Activated B cell treated with CpG ODN at 0.5 μM for 24 hours (primary cell): ENCODE results near the gene HTR6. TPM values are rescaled to one million over a fixed set of nuclear protein-coding genes. Genes with fewer than 3 reads are reported as not detected.
"Not testable (repeated sequence)": the region's sequence is repeated elsewhere in the genome, so short reads cannot be mapped to it uniquely, and the experiment has no call there.

ENCODE experiments used
- ATAC-seq: fragments of 200-7000 bp; cut with Tn5 transposase; one replicate; pipeline ENCODE4 v1.10.0; 2021; ENCODE audit warnings: low read depth, mild to moderate bottlenecking, moderate library complexity
- CTCF ChIA-PET: fragments of 350-600 bp; sonication (Branson Sonifier 250); formaldehyde crosslinking; loops from one replicate; lab custom pipeline; 2021; ENCODE audit warnings: antibody characterized with exemption; lab: Charles Lee
- POLR2A ChIA-PET: fragments of 350-600 bp; sonication (Branson Sonifier 250); formaldehyde crosslinking; loops from one replicate; lab custom pipeline; 2021; ENCODE audit warnings: antibody characterized with exemption; lab: Charles Lee
- DNase-seq: peaks from one replicate; pipeline ENCODE4 v3.0.0; 2022
- H3K27ac Mint-ChIP-seq: one replicate; pipeline ENCODE4 v1.8.0; 2020; ENCODE audit warnings: mixed read lengths
- H3K27me3 Mint-ChIP-seq: one replicate; pipeline ENCODE4 v1.8.0; 2021; ENCODE audit warnings: mixed read lengths
- H3K36me3 Mint-ChIP-seq: one replicate; pipeline ENCODE4 v1.8.0; 2021; ENCODE audit warnings: low read depth, mixed read lengths
- H3K4me1 Mint-ChIP-seq: one replicate; pipeline ENCODE4 v1.8.0; 2021; ENCODE audit warnings: mixed read lengths
- H3K4me3 Mint-ChIP-seq: one replicate; pipeline ENCODE4 v1.8.0; 2020; ENCODE audit warnings: mild to moderate bottlenecking, mixed read lengths
- H3K9me3 Mint-ChIP-seq: one replicate; pipeline ENCODE4 v1.8.0; 2020; ENCODE audit warnings: mixed read lengths
- CTCF ChIP-seq: fragments of 200-600 bp; IDR thresholded peaks from one replicate; pipeline ENCODE4 v1.8.0; 2022; ENCODE audit warnings: antibody characterized with exemption, mild to moderate bottlenecking
- intact Hi-C: fragments of 100-400 bp; cut with micrococcal nuclease; formaldehyde crosslinking; loops from one replicate; pipeline ENCODE4 v1.15.1; 2024
- total RNA-seq: library from RNA; stranded (reverse); gene quantifications from 2 replicates; pipeline ENCODE4 v1.2.3, GENCODE V29; 2022

The HTR6 gene
- total RNA-seq, 1 donor from 2014 or later: not detected

- Mint-ChIP-seq H3K4me3 (no peak overlapping the region), H3K9me3 (no peaks in the 10 kb centered on the region), H3K36me3 (peaks cover 71% of the 10 kb centered on the region), H3K4me1 (no peaks in the 10 kb centered on the region), H3K27me3 (no peaks in the 10 kb centered on the region), H3K27ac (no peak overlapping the region)
- ATAC-seq (no peak), DNase-seq (no peak)
- ChIA-PET CTCF (no interaction called here), POLR2A (no interaction called here)
- intact Hi-C loops: no loop called here
- TF ChIP-seq CTCF: no peak
These were observed 39.3 kb upstream of the HTR6 start for GRCh38 chr1:19625291-19625937.

GRCh38 chr1:19628879-19629278 is 35.8 kb upstream of the HTR6 start:
- H3K9me3 Mint-ChIP-seq: no peaks in the 10 kb centered on the region
- H3K27ac Mint-ChIP-seq: no peak overlapping the region
- no peak overlapping the region for H3K4me3 Mint-ChIP-seq
- no peaks in the 10 kb centered on the region for H3K27me3 Mint-ChIP-seq
- peaks cover 51% of the 10 kb centered on the region for H3K36me3 Mint-ChIP-seq
- no peaks in the 10 kb centered on the region for H3K4me1 Mint-ChIP-seq
- ChIA-PET CTCF (no interaction called here), POLR2A (no interaction called here)
- intact Hi-C loops: no loop called here
- no peak for ATAC-seq
- TF ChIP-seq CTCF: no peak
- DNase-seq: no peak

GRCh38 chr1:19629357-19629756 is 35.3 kb upstream of the HTR6 start:
- POLR2A ChIA-PET: no interaction called here
- peaks cover 49% of the 10 kb centered on the region for H3K36me3 Mint-ChIP-seq
- intact Hi-C loops: no loop called here
- H3K9me3 Mint-ChIP-seq: no peaks in the 10 kb centered on the region
- CTCF ChIA-PET: no interaction called here
- DNase-seq (no peak), ATAC-seq (no peak)
- H3K27me3 Mint-ChIP-seq: no peaks in the 10 kb centered on the region
- H3K4me3 Mint-ChIP-seq: no peak overlapping the region
- H3K4me1 Mint-ChIP-seq: no peaks in the 10 kb centered on the region
- TF ChIP-seq CTCF: no peak
- no peak overlapping the region for H3K27ac Mint-ChIP-seq

- H3K4me3 Mint-ChIP-seq, POLR2A ChIA-PET, H3K9me3 Mint-ChIP-seq, DNase-seq, H3K27me3 Mint-ChIP-seq, CTCF ChIA-PET, ATAC-seq, H3K4me1 Mint-ChIP-seq, intact Hi-C loops, H3K27ac Mint-ChIP-seq: not testable (repeated sequence)
- H3K36me3 Mint-ChIP-seq: peaks cover 41% of the 10 kb centered on the region
These were observed 34.5 kb upstream of the HTR6 start for GRCh38 chr1:19630192-19630591.

GRCh38 chr1:19630720-19631395 is 33.8 kb upstream of the HTR6 start:
- ATAC-seq (no peak), DNase-seq (no peak)
- intact Hi-C loops: no loop called here
- Mint-ChIP-seq H3K27me3 (no peaks in the 10 kb centered on the region), H3K4me3 (no peak overlapping the region), H3K4me1 (no peaks in the 10 kb centered on the region), H3K27ac (no peak overlapping the region), H3K9me3 (no peaks in the 10 kb centered on the region), H3K36me3 (peaks cover 34% of the 10 kb centered on the region)
- POLR2A ChIA-PET: no interaction called here
- CTCF ChIA-PET: interaction anchor here (1.1 kb wide), 1 partner anchor 32 kb away, joined by 3 read pairs; no protein-coding TSS in a partner anchor
- TF ChIP-seq CTCF: no peak
